Peyer's patch (tissue), 4 donors: ENCODE results near the gene FAM131C. TPM values are rescaled to one million over a fixed set of nuclear protein-coding genes. Genes with fewer than 3 reads are reported as not detected.
"Not testable (repeated sequence)": the region's sequence is repeated elsewhere in the genome, so short reads cannot be mapped to it uniquely, and the experiment has no call there.

ENCODE experiments used
- DNase-seq, 3 donors: peaks; one replicate each; pipeline ENCODE4 v3.0.0-alpha.2; 2017 to 2019
- H3K27ac ChIP-seq, 4 donors: fragments of 200-600 bp; sonication (generic); one replicate each; pipeline ENCODE4 v1.5.1; 2016 to 2019
- H3K27me3 ChIP-seq, 2 donors: fragments of 200-600 bp; sonication (generic); one replicate each; pipeline ENCODE4 v1.5.1; 2019
- H3K36me3 ChIP-seq, 3 donors: fragments of 200-600 bp; sonication (generic); one replicate each; pipeline ENCODE4 v1.5.1; 2016 to 2019
- H3K4me1 ChIP-seq, 4 donors: fragments of 200-600 bp; sonication (generic); one replicate each; pipeline ENCODE4 v1.5.1; 2016 to 2019
- H3K4me3 ChIP-seq, 4 donors: fragments of 200-600 bp; sonication (generic); 1 replicate in 3 of 4; 2 replicates in 1 of 4; pipeline ENCODE4 v1.5.1; 2016 to 2019; ENCODE audit warnings: mild to moderate bottlenecking in 1 of 4
- H3K9me3 ChIP-seq, 4 donors: fragments of 200-600 bp; sonication (generic); one replicate each; pipeline ENCODE4 v1.5.1; 2016 to 2019; ENCODE audit warnings: mild to moderate bottlenecking in 1 of 4
- POLR2A ChIP-seq, 2 donors: fragments of 450-650 bp; IDR thresholded peaks; one replicate each; pipeline ENCODE4 v1.5.1; 2017; ENCODE audit warnings: antibody characterized with exemption in 2 of 2, mild to moderate bottlenecking in 2 of 2, moderate library complexity in 2 of 2
- total RNA-seq, 4 donors: library from RNA; depleted of rRNA; stranded (reverse); fragments of >200 nt; gene quantifications; one replicate each; pipeline ENCODE4 v1.1.0, GENCODE V29; 2016
- TF ChIP-seq, protein P1 (sequence below), 6 experiments: fragments of 450-650 bp in 4 of 6; fragments of 200-600 bp in 2 of 6; sonication (generic) in 1 of 6; IDR thresholded peaks; one replicate each; pipeline ENCODE4 v1.5.1; 2017 to 2019; ENCODE audit warnings: antibody characterized with exemption in 6 of 6, mild to moderate bottlenecking in 3 of 6, moderate library complexity in 1 of 6

Gene FAM131C
- total RNA-seq, 4 donors from 2014 or later: 0.80 to 3.5 (median 2.3) TPM; not detected in 1

DNA sequence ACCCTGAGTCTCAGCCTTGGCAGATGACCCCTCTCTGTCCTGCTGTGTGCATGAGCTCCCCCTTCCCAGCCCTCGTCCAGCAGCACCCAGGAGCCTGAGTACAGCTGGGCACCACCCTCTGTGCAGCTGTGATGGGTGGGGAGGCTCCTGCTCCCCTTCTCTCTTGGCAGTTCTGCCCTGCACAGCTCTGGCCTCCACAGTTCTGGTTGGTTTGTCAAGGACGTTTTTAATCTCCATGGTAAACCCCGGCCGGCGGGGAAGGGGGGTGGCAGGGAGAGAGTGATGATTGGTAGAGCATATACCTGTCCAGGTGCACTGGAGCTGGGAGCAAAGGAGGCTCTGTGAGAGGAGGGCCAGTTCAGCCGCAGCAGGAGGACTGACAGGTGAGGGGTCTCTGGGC lies 51.8 kb downstream of the FAM131C start, which contains the start of gene CLCNKA:
CLCNKA (plus strand) TSS at position 356 of the 400 bp plus-strand sequence. CDS start 584 bp downstream, outside the sequence.
- Histone ChIP-seq H3K36me3 (no peaks in the 10 kb centered on the region), H3K27ac (no peak within 1 kb of the TSS), H3K27me3 (no peaks in the 10 kb centered on the region), H3K9me3 (no peaks in the 10 kb centered on the region), H3K4me3 (no peak within 1 kb of the TSS), H3K4me1 (peaks cover 0 to 3% (median under 1%) of the 10 kb centered on the region in 4 donors)
- DNase-seq: no peak
- TF ChIP-seq, protein P1, sequence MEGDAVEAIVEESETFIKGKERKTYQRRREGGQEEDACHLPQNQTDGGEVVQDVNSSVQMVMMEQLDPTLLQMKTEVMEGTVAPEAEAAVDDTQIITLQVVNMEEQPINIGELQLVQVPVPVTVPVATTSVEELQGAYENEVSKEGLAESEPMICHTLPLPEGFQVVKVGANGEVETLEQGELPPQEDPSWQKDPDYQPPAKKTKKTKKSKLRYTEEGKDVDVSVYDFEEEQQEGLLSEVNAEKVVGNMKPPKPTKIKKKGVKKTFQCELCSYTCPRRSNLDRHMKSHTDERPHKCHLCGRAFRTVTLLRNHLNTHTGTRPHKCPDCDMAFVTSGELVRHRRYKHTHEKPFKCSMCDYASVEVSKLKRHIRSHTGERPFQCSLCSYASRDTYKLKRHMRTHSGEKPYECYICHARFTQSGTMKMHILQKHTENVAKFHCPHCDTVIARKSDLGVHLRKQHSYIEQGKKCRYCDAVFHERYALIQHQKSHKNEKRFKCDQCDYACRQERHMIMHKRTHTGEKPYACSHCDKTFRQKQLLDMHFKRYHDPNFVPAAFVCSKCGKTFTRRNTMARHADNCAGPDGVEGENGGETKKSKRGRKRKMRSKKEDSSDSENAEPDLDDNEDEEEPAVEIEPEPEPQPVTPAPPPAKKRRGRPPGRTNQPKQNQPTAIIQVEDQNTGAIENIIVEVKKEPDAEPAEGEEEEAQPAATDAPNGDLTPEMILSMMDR (IDR thresholded peaks at IDR 0.05): no peak
- no peak for TF ChIP-seq POLR2A (IDR thresholded peaks at IDR 0.05)

DNA sequence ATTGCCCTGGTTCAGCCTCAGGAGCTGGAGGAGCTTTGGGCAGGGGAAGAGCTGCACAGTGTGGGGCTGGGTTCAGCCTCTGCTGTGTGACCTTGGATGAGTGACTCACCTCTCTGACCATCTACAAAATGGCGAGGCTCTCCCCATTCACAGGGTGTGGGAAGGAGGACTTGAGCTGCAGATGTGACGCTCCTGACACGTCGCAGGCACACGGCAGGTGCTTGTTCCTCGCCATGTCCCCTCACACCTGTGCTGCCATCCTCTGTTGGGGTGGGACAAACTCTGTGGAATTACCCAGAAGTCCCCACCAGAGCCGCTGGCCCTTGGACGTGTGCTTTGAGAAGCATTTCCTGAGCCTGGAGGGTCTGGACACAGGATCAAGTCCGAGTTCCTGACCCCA lies 52.6 kb downstream of the FAM131C start:
- H3K9me3 ChIP-seq, H3K27ac ChIP-seq, H3K4me3 ChIP-seq, H3K36me3 ChIP-seq, H3K4me1 ChIP-seq, DNase-seq, H3K27me3 ChIP-seq: not testable (repeated sequence)

DNA sequence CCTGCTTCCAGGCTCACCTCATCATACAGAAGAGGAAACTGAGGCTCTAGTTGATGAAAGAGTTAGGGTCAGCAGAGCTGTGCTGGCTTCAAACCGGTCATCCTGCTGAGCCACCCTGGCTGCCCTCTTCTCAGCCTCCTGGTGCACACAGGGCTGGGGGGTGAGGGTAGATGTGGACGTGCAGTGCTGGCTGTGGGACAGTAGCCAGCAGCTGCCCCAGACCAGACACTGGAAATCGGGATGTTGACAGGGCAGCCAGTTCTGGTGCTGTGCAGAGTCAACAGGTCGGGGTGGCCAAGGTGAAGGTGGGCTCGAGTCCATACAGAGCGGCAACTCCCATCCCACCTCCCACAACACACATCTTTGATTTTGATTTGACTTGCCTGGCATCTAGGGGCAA lies 53.1 kb downstream of the FAM131C start:
- no peaks in the 10 kb centered on the region for H3K36me3 ChIP-seq
- no peak for DNase-seq
- no peaks in the 10 kb centered on the region for H3K4me1 ChIP-seq
- no peak overlapping the region for H3K4me3 ChIP-seq
- peak overlapping the region in 1 of 4 donors; percentile 81 for H3K27ac ChIP-seq
- H3K9me3 ChIP-seq: no peaks in the 10 kb centered on the region
- TF ChIP-seq, protein P1 (IDR thresholded peaks at IDR 0.05): no peak
- no peak for TF ChIP-seq POLR2A (IDR thresholded peaks at IDR 0.05)
- no peaks in the 10 kb centered on the region for H3K27me3 ChIP-seq

DNA sequence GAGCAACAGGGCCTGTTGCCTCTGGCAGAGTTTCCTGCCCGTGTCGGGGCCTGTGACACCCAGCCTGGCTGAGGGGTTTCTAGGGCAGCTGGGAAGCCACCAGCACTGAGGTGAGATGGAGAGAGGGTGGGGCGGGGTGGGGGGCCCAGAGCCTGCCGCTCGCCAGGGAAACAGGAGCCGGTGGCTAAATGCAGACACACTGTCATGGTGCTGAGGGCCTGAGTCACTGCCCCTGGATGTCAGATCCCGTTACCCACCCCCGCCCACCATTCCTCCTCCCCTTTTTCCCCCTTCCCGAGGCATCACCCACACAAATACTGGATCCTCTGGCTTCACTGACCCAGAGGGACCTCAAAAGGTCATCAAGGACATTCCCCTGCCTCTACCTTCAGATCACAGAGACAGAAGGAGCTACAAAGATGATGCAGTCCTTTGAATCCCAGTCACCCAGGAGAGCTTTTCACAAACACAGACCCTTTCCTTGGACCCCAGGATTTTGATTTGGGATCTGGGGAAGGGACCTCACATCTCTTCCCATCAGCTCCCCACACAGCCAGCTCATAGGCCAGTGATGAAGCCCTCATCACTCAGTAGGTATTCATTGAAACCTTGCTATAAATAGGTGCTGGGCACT lies 53.7 kb downstream of the FAM131C start:
- no peak overlapping the region for H3K4me3 ChIP-seq
- no peaks in the 10 kb centered on the region for H3K9me3 ChIP-seq
- peaks cover 0 to 5% (median 0%) of the 10 kb centered on the region in 4 donors for H3K4me1 ChIP-seq
- no peak for TF ChIP-seq POLR2A (IDR thresholded peaks at IDR 0.05)
- TF ChIP-seq, protein P1 (IDR thresholded peaks at IDR 0.05): no peak
- H3K27ac ChIP-seq: peak overlapping the region in 3 of 4 donors; percentile 25 to 81 (median 68)
- H3K27me3 ChIP-seq: no peaks in the 10 kb centered on the region
- DNase-seq: no peak
- H3K36me3 ChIP-seq: no peaks in the 10 kb centered on the region

DNA sequence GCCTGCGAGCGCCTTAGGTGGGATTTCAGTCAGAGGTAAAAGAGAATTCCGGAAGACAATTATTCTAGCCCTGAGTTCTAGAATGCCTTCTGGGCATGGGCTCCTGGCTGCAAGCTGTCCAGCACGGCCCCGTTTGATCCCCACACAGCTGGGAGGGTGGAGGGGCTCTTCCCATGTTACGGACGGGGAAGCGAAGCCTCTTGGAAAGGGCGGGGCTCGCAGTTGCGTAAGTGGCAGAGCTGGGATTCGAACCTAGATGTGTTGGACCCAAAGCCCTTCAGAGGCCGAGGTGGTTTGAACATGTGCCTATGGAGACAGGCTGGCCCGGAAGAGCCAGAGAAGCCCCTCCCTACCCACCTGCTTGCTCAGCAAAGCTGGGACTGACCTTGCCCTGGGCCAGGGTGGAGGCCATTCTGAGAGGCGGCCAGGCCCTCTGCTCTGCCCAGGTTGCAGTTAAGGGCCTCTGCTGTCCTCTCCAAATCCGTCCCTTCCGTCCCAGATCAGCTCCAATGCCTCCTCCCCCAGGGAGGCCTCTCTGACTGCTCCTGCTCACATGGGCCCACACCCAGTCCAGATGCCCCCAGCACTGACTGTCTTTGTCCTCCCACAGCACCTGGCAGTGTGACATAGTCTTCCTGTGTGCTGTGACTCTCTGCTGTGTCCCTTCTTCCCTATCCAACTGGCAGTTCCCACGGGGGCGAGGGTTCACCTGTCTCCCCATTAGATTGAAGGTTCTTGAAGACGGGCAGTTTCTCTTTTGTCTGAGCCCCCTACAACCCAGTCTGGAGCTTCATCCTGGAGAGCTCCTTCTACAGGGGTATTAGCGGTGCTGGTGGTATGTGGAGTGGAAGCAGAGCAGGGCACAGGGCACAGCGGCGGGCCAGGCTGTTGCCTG lies 54.5 kb downstream of the FAM131C start:
- Histone ChIP-seq H3K4me3 (no peak overlapping the region), H3K9me3 (no peaks in the 10 kb centered on the region), H3K36me3 (no peaks in the 10 kb centered on the region), H3K4me1 (peaks cover 0 to 8% (median 0%) of the 10 kb centered on the region in 4 donors), H3K27ac (peak overlapping the region; percentile 25 to 81 (median 61)), H3K27me3 (no peaks in the 10 kb centered on the region)
- TF ChIP-seq POLR2A (IDR thresholded peaks at IDR 0.05): no peak
- TF ChIP-seq, protein P1 (IDR thresholded peaks at IDR 0.05): no peak
- DNase-seq: no peak

DNA sequence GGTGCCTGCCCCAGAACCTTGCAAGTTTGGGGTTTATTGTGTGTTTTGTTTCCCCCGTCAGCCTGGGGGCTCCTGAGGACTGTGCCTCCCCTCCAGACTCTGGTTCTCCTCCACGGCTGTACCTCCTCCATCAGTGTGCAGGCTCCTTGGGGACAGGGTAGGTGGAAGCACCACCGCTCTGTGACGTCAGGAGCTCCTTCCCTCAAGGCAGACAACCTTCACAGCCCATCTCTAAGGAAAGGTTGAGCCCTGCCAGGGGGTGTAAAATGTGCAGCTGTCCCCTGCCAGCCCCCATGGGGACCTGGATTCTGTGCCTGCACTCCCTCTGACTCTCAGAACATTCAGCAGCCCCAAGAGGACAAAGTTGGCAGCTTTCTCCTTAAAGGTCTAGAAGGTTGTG lies 55.1 kb downstream of the FAM131C start:
- Histone ChIP-seq H3K4me3 (no peak overlapping the region), H3K27ac (peak overlapping the region; percentile 54 to 81 (median 62)), H3K27me3 (no peaks in the 10 kb centered on the region), H3K4me1 (peaks cover 0 to 15% (median 0%) of the 10 kb centered on the region in 4 donors), H3K9me3 (no peaks in the 10 kb centered on the region), H3K36me3 (no peaks in the 10 kb centered on the region)
- DNase-seq: no peak
- TF ChIP-seq POLR2A (IDR thresholded peaks at IDR 0.05): no peak
- TF ChIP-seq, protein P1 (IDR thresholded peaks at IDR 0.05): no peak
